Neural progenitor cell (in vitro differentiated cells): ENCODE data around the gene EPHB2.

Source experiments
- CTCF ChIP-seq: fragments of 200-600 bp; sonication (generic); IDR thresholded peaks from 2 replicates; pipeline ENCODE4 v1.5.1; 2017; ENCODE audit warnings: antibody characterized with exemption, mild to moderate bottlenecking
- EZH2 ChIP-seq: fragments of 200-600 bp; sonication (generic); IDR thresholded peaks from 2 replicates; pipeline ENCODE4 v1.6.1; 2017; ENCODE audit warnings: antibody characterized with exemption, mild to moderate bottlenecking, moderate library complexity
- EZH2phosphoT487 ChIP-seq: fragments of 200-600 bp; sonication (generic); IDR thresholded peaks from 2 replicates; pipeline ENCODE4 v1.6.1; 2017; ENCODE audit warnings: antibody characterized with exemption

DNA sequence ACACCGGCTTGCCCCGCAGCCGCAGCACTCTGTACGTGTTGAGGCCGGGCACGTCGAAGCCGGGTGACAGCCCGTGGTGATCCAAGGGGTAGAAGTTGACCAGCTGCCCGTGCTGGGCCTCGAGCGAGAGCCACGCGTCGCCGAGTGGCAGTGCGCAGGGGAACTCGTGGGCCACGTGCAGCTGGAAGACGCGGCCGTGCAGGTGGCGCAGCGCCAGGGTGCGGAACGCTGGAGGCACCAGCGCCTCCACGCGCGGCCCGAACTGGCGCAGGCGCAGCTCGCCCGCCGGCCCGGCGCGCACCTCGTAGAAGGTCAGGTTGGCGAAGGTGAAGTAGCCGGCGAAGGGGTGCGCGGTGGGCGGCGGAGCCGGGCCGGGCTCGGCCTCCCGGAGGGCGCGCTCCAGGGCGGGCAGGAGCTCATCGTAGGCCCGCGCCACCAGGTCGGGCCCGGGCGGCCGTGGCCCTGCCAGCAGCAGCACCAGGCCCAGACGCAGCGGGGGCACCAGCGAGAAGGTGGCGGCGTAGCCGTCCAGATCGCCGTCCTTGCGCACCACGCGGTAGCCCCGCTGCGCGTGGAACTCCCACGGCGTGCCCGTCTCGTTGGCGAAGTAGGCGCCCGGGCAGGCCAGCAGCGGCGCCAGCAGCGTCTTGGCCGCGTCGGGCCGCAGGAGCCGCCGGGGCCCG, 242.6 kb downstream of the EPHB2 start:
- TF ChIP-seq CTCF, result no peak
- no peak for TF ChIP-seq EZH2
- no peak for TF ChIP-seq EZH2phosphoT487
